ENCODE data around the gene ITPA.
A peak's percentile ranks its signal among the peaks of the same experiment; 100 is the strongest.
"Not testable (repeated sequence)": the region's sequence is repeated elsewhere in the genome, so short reads cannot be mapped to it uniquely, and the experiment has no call there.

Gene ITPA

DNA sequence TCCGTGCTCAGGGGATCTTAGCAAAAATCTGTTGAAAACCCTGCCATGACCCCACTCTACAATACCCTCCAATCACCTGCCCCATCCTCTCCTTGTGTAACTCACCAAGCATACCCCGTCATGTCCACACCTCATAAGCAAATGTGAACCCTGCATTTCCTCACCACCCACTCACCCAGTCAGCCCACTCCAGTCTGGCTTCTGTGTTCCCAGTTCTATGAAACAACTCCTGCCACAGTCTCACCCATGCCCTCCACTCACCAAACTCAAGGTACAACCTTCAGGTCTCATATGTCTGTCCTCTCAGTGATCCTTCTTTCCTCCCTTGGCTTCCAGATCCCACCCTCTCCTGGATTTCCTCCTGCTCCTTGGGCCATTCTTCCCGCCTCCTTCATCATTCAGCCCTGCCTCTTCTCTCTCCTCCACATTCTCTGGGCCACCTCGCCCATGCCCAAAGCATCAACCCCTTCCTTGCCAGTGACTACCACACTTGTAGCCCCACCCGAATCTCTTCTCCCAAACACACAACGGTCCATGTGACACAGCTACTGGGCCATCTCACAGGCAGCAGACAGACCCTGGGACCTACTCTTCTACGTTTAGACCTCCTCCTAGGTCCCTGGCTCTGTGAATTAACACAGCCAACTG lies 13.6 kb upstream of the ITPA start:
- no peak for DNase-seq

DNA sequence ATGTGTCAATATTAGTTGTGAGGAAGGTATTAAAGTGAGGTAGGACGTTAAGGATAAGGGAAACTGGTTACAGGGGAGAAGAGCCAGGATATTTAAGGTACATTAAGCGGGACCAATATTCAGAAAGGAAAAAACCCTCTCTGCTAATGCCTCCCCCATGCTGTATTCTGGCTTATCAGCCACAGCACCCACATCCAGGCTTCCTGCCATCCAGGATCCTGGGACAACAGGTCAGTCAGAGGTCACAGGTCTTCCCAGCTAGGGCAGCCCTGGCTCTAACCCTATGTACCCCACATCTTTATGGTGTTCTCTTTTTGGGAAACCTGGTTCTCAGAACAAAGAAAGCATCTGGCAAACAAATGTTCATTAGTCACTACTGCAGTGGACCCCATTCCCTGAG lies 10.1 kb upstream of the ITPA start:
- DNase-seq, result no peak

DNA sequence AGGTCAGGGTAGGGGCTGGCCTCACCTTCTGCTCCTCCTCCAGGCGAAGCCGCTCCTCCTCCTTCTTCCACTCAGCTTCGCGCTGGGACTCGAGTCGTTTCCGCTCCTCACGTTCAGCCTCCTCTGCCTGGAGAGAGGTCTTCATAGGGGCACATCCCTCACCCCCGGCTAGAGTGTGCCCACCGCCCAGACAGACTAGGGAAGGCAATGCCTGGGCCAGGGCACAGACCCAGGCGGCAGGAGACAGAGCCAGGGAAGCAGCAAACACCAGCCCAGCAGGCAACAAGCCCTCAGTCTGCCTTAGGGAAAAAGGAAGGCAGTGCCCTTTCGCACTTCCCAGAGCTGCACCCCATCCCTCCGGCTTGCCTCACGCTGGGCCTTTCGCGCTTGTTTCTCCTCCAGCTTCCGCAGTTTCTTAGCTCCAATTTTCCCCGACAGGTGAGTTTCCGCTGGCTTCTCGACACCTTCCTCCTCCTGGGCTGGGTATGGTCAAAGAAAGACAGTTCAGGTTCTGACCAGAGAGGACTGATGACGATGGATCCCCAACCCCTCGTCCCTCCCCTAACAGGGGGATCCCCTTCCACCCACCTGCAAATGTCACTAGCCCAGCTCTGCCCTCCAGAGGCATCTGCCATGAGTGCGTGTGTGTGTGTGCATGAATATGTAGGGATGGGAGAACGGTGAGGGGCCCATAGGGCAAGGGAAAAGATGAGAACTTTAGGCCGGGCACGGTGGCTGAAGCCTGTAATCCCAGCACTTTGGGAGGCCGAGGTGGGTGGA lies 9.1 kb upstream of the ITPA start:
- DNase-seq, result no peak

DNA sequence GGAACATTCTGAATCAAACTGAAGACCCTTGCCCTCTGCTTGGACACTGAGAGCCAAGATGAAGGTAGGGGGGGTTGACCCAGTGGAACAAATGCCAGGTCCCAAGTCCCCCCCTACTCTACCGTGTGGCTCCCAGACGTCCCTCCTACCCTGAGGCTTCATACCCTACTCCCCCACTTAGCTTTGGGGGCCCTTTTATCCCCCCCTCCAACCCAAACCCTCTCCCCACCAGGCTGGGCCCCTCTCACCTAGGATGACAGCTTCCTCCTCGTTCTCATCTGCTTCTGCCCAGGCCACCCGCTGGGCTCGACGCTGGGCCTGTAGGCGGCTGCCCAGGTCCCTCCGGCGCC lies 6.4 kb upstream of the ITPA start:
- no peak for DNase-seq

DNA sequence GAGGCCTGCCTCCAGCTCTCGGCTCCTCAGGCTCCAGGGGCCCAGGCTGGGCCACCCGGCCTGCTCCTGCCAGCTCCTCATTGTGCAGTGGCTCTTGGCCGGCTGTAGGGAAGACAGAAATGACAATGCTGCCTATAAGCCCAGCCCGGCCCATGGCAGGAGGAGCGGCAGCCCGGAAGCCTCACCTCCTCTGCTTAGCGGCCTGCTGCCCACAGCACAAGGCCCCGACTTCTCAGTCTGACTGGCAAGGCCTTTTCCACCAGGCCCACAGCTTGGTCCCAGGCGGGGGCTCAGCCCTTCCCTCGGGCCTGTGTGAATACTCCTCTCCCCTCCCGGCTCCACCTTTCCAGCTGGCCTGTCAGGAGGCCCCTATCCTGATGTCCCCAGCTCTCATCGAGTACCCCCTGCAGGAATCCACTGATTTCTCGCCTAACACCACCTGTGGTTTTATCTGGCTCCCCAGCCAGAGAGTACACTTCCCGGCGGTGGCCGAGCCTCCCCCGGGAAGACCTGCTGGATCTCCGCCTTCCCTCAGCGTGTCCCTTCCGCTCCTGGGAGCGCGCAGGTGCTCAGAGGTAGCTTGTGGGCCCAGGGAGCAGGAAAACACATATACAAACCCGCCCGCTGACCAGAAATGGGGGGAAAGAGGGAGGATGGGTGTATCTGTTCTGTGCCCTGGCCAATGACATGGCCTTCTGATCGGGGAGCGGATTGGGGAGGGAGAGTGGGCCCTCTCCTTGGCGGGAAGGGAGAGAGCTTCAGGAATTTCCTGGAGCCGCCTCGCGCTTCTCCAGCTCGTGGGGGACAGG lies 5.8 kb upstream of the ITPA start:
- no peak for DNase-seq

DNA sequence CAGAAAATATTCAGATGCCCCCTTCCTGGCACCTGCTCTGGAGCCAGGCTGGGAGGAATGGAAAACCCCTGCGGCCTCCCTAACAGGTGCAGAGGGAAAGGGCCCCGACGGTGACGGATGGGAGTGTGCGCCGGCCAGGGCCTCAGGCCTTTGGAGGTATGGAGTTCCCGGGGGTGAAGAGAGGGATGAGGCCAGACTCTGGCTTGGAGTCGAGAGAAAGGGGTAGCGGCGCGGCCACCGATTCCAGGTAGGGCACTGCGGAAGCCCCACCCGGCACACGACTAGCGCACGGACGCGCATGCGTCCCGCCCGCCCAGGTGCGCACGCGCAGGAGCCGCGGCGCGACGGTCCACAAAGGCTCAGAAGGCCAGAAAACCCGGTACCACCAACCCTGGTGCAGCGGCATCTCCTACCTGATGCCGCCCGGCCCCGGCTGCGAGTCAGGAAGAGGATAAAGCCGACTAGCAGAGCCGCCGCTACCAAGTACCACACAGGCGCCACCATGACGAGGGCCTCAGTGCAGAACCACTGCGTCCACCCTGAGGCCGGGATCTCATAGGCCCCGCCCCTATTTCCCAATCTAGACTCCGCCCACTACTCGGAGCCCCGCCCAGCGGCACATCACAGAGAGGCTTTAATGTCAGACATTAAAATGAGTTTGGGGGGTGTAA lies 5.0 kb upstream of the ITPA start, which contains the start of gene DDRGK1:
Gene DDRGK1 (minus strand): TSS at position 559 of the 671 bp plus-strand sequence. CDS start 55 bp downstream, at position 504.
- peak; percentile 99 for DNase-seq

DNA sequence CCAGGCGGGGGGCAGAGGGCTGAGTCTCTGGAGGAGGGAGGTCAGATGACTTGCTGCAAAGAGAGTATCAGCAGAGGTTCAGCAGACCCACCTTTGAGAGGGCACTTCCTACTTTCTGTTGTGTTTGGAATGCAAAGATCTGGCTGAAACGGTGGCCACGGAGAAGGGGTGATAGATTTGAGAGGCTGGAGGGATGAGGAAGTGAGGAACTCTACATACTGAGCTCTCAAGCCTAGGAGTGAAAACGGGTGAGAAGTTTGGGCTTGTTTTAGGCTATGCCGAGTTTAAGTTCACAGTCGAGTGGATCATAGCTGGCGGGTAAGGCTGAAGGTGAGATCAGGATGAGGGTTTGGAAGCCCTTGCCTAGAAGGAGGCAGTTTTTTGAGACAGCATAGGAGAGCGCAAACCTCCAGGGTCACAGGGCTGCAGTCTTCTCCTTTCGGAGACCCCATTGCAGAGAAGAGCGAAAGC lies 477 bp upstream of the ITPA start:
- DNase-seq, result no peak

DNA sequence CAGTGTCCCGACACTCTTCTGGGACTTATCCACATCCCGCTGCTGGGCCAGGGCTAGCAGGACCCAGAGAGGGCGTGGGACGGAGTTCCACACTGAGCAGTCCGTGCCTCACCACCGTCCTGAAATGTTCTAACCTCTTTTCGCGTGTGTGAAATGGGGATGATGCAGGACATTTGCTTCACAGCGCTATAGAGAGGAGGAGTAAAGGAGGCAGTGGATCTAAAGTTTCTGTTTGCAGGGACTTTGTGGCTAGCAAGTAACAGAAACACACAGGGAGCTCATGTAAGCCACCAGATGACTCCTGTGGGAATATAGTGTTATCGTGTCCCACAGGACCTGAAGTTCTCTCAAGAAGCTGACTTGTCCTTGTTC lies 634 bp downstream of the ITPA start:
- DNase-seq, result no peak

DNA sequence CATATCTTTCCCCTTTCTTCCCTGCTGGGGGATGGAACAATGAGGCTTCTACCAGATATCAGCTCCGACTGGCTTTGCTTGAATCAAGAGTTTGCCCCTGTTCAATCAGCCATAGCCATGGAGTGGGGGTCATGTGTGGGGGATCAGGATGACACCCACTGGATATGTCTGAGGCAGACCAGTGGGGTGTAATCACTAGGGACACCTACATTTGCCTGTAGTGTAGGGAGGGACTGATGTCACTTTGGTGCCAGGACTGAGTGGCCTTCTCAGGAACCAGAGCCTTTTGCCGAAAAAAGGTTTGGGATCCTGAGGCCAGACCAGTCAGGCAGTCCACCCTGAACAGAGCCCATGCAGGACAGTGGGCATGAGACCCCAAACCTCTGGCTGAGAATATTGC lies 1.0 kb downstream of the ITPA start:
- no peak for DNase-seq

DNA sequence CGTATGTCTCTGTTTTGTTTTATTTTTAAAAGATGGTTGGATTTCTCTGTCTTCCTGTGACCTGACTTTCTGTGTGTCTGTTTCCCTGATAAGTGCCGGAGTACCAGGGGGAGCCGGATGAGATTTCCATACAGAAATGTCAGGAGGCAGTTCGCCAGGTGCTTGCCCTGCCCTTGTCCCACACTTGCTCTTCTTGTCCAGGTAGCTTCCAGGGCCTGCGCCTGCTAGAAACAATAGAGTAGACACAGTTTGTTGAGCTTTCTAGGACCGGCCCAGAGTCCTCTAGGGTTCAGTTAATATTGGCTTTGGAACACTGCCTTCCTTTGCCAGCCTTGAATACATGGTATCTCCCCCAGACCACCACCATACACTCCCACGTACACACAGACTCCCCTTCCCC lies 3.9 kb downstream of the ITPA start:
- no peak for DNase-seq

DNA sequence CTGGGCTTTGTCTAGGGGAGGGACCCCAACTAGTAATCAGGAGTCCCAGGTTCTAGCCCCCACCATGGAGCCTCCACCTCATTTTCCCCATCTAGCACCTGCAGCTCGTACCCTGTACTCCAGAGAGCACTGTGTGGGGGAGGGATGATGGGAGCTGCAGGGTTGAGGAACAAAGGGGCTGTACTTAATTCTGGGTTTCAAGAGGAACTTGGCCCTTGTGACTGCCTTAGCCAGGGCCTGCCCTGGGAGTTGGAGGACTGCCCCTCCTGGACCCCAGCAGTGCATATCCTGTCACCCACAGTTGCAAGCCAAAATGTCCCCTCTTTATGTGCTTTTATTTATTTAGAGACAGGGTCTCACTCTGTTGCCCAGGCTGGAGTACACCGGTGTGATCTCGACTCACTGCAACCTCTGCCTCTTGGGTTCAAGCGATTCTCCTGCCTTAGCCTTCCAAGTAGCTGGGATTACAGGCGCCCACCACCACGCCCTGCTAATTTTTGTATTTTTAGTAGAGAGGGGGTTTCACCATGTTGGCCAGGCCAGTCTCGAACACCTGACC lies 6.1 kb downstream of the ITPA start:
- DNase-seq, result not testable (repeated sequence)

DNA sequence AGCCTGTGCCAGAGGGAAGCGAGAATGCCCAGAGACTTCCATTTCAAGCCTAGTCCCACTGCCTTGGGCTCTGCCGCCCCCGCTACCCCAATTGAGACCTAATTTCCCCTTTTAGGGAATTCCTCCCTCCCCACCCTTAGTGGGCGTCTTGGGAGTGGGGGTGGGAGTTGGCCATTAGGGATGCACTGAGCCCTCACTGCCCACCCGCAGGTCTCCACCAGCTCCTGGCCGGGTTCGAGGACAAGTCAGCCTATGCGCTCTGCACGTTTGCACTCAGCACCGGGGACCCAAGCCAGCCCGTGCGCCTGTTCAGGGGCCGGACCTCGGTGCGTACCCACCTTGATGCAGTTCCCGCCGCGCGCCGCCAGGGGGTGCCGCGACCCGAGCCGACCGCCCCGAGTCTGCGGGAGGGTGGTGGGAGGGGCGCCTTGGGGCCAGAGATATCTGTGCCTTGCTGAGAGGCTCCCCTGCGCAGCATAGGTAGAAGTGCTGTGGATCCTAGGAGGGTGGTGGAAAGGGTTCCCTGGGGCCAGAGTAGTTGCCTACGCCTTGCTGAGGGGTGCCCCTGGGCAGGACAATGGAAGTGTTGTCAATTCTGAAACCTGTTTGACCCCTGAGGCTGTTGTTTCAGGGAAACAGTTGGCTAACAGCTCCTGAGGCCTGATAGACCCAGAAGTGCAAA lies 9.2 kb downstream of the ITPA start:
- DNase-seq, result peak; percentile 58

DNA sequence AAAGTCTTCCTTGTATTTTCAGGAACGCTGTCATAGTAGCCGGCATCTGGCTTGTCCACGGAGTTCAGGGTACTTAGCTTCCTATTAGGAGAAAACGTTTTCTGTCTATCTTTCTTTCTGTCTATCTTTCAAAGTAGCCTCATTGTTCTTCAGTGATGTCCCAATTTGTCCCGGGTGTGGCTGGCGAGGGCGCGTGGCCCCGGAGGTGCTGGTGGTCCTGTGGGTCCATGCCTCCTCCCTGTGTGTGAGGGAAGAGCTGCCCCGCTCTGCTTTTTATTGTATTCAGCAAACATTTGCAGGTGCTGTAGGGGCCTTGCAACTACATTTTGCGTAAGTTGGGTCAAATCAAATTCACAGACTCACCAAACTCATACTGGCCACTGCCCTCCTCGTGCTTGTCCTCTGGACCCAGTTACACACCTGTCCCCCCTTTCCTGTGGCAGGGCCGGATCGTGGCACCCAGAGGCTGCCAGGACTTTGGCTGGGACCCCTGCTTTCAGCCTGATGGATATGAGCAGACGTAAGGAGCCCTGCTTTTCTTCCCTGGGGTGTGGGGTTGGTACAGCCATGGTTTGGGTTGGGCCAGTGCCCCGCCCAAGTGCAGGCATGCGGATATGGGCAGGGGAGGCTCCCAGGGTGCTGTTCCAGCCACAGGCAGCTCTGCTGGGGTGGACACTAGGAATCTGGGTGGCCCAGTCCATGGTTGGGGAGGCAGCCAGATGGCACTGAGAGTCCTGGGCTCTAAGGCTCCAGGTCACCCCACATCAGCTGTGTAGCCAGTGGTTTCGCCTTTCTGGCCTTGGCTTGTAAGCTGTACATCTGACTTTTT lies 12.3 kb downstream of the ITPA start:
- DNase-seq, result no peak

DNA sequence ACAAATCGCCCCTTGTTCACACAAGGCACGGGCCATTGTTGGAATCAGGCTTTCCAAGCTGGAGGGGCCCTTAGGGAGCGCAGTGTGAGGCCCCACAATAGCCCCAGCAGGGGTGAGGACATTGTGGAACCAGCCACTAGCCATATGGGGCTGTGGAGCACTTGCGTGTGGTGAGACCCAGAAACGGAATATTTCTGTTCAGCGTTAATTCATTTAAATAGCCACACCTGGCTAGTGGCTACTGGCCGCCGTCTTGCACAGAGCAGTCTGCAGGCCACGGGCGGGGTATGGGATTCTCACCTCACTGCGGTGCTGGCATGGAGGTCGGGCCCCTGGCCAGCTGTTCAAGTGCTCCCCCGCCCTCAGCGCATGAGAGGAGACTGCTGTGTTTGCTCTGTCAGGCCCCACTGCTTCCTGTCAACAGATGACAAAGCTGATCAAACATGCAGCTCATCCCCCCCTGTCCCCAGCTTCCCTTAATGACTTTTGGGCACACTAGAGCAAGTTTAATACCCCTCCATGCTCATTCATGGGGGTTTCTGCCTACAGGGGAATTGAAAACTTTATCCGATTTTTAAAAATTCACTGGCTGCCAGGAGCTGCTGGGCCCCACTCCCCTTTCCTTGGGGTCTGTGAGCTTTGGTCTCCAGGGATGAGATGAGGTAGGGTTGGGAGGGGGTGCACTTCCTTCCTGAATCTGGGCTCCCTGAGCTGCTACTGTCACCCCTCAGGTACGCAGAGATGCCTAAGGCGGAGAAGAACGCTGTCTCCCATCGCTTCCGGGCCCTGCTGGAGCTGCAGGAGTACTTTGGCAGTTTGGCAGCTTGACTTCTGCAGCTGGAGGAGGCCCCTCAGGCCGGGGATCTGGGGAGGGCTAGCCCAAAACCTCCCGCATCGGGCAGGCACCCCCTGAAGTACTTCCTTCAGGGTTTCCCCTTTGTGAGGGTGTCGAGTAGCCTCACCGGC lies 13.6 kb downstream of the ITPA start:
- DNase-seq, result no peak

DNA sequence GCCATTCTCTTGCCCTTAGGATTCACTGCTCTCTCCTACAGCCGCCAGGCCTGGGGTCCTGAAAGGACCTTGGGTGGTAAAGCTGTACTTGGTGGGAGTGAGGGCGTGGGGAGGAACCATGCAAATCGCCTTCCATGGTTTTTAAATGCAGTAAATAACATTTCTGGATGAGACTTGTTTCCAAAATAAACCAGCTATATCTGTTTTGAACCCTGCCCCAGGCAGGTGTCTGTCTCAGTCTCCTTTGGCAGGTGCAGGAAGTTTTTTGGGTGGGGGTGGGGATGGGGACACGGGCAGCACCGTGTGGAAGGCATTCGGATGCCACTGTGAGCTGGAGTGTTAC lies 14.3 kb downstream of the ITPA start:
- DNase-seq, result no peak

DNA sequence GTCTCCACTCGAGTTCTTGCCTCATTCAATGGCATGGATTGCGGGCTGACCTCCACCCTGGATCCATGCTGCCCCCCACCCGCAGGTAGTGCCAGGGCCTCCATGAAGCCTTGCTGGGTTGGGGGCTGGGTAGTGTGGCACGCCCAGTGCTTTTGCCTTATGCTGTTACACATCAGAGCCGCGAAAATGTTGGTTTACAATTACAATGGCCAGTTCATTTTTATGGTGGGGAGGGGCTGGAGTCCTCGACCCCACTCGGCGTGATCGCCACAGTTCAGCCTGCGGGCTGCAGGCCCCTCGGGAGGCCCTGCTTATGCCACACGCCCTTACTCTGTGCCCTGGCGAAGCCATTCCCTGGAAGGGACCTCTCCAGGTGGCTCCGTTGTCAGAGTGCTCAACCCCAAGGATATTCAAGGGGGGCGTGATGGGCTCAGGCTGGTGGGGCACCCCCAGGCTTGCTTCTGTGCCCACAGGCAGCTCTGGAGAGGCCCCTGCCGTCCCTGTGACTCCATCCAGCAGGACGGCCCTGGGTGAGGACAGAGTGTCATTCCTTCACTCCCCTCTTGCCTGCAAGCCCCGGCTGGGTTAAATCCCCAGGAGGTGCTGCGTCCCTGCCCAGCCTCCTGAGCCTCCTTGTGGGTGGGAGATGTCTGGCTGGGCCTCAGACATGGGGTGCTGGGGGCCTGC lies 14.8 kb downstream of the ITPA start:
- DNase-seq, result no peak

DNA sequence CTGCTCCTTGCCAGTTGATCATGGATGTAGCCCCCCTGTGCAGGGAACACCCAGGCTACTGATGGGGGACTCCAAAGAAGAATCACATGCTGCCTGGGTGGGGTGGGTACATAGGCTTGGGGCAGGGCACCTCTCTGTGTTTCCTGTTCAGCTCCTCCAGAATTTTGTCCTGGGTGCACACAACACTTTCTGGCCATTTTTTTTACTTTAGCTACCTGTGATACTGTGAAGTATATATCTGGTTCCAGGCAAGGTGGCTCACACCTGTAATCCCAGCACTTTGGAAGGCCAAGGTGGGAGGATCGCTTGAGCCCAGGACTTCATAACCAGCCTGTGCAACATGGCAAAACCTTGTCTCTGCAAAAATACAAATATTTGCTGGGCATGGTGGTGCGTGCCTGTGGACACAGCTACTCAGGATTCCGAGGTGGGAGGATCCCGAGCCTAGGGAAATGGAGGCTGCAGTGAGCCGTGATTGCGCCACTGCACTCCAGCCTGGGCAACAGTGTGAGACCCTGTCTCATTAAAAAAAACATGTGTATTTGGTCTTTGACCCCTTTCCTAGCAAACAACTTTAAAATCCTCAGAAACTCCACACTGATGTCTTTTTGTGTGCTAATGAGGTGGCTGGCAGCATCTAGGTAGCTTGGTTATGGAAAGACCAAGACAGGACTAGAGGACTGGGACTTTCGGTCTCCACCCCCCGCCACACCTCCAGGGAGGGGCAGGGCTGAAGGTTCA lies 15.6 kb downstream of the ITPA start:
- no peak for DNase-seq

DNA sequence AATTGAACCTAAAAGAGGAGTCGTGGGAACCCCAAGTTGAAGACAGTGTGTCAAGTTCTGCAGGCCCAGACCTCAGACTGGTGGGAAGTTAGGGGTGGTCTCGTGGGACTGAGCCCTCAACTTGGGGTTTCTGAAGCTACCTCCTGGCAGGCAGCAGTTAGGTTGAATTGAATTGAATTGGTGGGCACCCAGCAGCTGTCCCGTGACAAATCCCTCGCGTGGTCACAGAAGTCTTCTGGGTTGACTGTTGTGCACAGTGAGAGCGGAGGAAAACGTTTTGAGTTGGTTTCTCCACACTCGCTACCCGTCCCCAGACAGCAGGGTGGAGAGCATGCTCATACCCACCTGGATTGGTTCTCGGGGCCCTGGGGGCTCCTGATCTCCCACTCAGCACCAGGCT lies 16.8 kb downstream of the ITPA start:
- no peak for DNase-seq
